NK-92 treated with Interleukin-12 subunit alpha and Interleukin-12 subunit beta, amount 100 ng/mL, for 24 hours (cell line): ENCODE data around the gene VASH2.
A peak's percentile ranks its signal among the peaks of the same experiment; 100 is the strongest.
"Not testable (repeated sequence)": the region's sequence is repeated elsewhere in the genome, so short reads cannot be mapped to it uniquely, and the experiment has no call there.

Experiments
- DNase-seq: peaks from one replicate; lab custom pipeline; 2025; lab: John Stamatoyannopoulos, UW

Gene VASH2

GRCh38 chr1:212981025-212981495 is 30.7 kb downstream of the VASH2 start:
- DNase-seq, result no peak

GRCh38 chr1:212981571-212982328 is 31.4 kb downstream of the VASH2 start:
- DNase-seq, result no peak

GRCh38 chr1:212982430-212983152 is 32.2 kb downstream of the VASH2 start:
- DNase-seq, result no peak

GRCh38 chr1:212983482-212983881 is 33.1 kb downstream of the VASH2 start:
- no peak for DNase-seq

- DNase-seq, result no peak
Measured at GRCh38 chr1:212984522-212985291, 34.4 kb downstream of the VASH2 start.

GRCh38 chr1:212986551-212986950 is 36.2 kb downstream of the VASH2 start:
- DNase-seq, result no peak

GRCh38 chr1:212987702-212988322 is 37.5 kb downstream of the VASH2 start:
- DNase-seq, result no peak

GRCh38 chr1:212990276-212990675 is 39.9 kb downstream of the VASH2 start:
- DNase-seq, result no peak

GRCh38 chr1:212993960-212994359 is 43.6 kb downstream of the VASH2 start:
- not testable (repeated sequence) for DNase-seq

- no peak for DNase-seq
Measured at GRCh38 chr1:212994926-212995325, 44.6 kb downstream of the VASH2 start.

- no peak for DNase-seq
Measured at GRCh38 chr1:213003256-213003655, 52.9 kb downstream of the VASH2 start.

GRCh38 chr1:213008564-213008963 is 58.2 kb downstream of the VASH2 start:
- no peak for DNase-seq

GRCh38 chr1:213014642-213015041 is 64.3 kb downstream of the VASH2 start:
- no peak for DNase-seq

- DNase-seq, result peak; percentile 92
Measured at GRCh38 chr1:213015099-213016050, 65.0 kb downstream of the VASH2 start, which contains the start of gene ANGEL2. ANGEL2 (minus strand) TSS chr1:213015867; CDS start chr1:213015671, 196 bp downstream.

GRCh38 chr1:213017447-213018273 is 67.3 kb downstream of the VASH2 start:
- no peak for DNase-seq

GRCh38 chr1:213019450-213019849 is 69.1 kb downstream of the VASH2 start:
- DNase-seq, result no peak

- DNase-seq, result no peak
Measured at GRCh38 chr1:213020016-213020415, 69.7 kb downstream of the VASH2 start.

- not testable (repeated sequence) for DNase-seq
Measured at GRCh38 chr1:213027024-213027423, 76.7 kb downstream of the VASH2 start.

GRCh38 chr1:213032651-213033050 is 82.3 kb downstream of the VASH2 start:
- DNase-seq, result no peak

- DNase-seq, result no peak
Measured at GRCh38 chr1:213034713-213035112, 84.4 kb downstream of the VASH2 start.
